Stimulated activated CD4-positive, alpha-beta T cell treated with anti-CD3 and anti-CD28 coated beads, Interleukin-12 subunit alpha, Interleukin-12 subunit beta, amount 100 ng/mL, for 24 hours (primary cell): ENCODE results near the gene HAVCR1.
"Not testable (repeated sequence)": the region's sequence is repeated elsewhere in the genome, so short reads cannot be mapped to it uniquely, and the experiment has no call there.

Source experiments
- DNase-seq, 2 experiments: peaks; one replicate each; pipeline ENCODE4 v3.0.0-alpha.2; 2020; ENCODE audit warnings: low read depth in 2 of 2

The HAVCR1 gene

GRCh38 chr5:157050050-157050449, 8.9 kb downstream of the HAVCR1 start:
- DNase-seq, result no peak

- no peak for DNase-seq
Observed at GRCh38 chr5:157049605-157050004, 9.3 kb downstream of the HAVCR1 start.

- DNase-seq, result no peak
Observed at GRCh38 chr5:157047898-157048297, 11.0 kb downstream of the HAVCR1 start.

- DNase-seq, result not testable (repeated sequence)
Observed at GRCh38 chr5:157047016-157047415, 11.9 kb downstream of the HAVCR1 start.

- no peak for DNase-seq
Observed at GRCh38 chr5:157046041-157046440, 12.9 kb downstream of the HAVCR1 start.

GRCh38 chr5:157045601-157046000, 13.3 kb downstream of the HAVCR1 start:
- DNase-seq, result no peak

GRCh38 chr5:157038568-157039187, 20.2 kb downstream of the HAVCR1 start:
- no peak for DNase-seq

- not testable (repeated sequence) for DNase-seq
Observed at GRCh38 chr5:157034106-157035072, 24.5 kb downstream of the HAVCR1 start.

GRCh38 chr5:157033071-157033583, 25.8 kb downstream of the HAVCR1 start:
- no peak for DNase-seq

- DNase-seq, result no peak
Observed at GRCh38 chr5:157030692-157031091, 28.2 kb downstream of the HAVCR1 start.

- no peak for DNase-seq
Observed at GRCh38 chr5:157029457-157029856, 29.5 kb downstream of the HAVCR1 start.

- DNase-seq, result not testable (repeated sequence)
Observed at GRCh38 chr5:157027663-157028062, 31.3 kb downstream of the HAVCR1 start.

- no peak for DNase-seq
Observed at GRCh38 chr5:157026789-157027424, 32.0 kb downstream of the HAVCR1 start.

- DNase-seq, result peak; percentile 26 to 60
Observed at GRCh38 chr5:157025093-157025698, 33.7 kb downstream of the HAVCR1 start.

GRCh38 chr5:157024208-157024959, 34.5 kb downstream of the HAVCR1 start:
- DNase-seq, result no peak

- no peak for DNase-seq
Observed at GRCh38 chr5:157022024-157022423, 36.9 kb downstream of the HAVCR1 start.

- no peak for DNase-seq
Observed at GRCh38 chr5:157020511-157021222, 38.2 kb downstream of the HAVCR1 start.

GRCh38 chr5:157020002-157020401, 38.9 kb downstream of the HAVCR1 start:
- no peak for DNase-seq

- not testable (repeated sequence) for DNase-seq
Observed at GRCh38 chr5:157014143-157014542, 44.8 kb downstream of the HAVCR1 start.

GRCh38 chr5:157006262-157006661, 52.7 kb downstream of the HAVCR1 start:
- DNase-seq, result no peak
